ENCODE data around the gene KRT36.

DNA sequence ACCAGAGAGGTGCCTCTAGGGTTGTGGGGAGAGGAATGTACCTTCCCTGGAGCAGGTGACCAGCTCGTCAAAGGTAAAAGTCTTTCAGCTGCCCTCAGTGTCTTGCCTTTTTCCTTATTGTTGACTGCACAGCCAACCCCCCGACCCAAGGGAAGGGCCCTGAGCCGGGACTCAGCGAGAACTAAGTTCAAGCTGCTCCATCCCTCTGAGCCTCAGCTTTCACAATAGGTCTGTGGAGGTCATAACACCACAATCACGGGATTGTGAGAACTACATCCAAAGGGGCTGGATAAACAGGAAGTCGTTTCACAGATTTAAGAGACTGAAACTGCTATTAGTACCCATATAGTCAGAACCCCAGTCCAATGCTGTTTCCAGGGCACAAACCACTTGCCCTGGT lies 2.6 kb upstream of the KRT36 start:
- TF ChIP-seq POLR2AphosphoS5 (IDR thresholded peaks at IDR 0.05; ENCODE audit: low read depth, low read length) (no peak), POLR2A (IDR thresholded peaks at IDR 0.05; ENCODE audit: low read depth, low read length) (no peak), TAF1 (IDR thresholded peaks at IDR 0.05; ENCODE audit: low read depth, low read length) (no peak), POU2F2 (IDR thresholded peaks at IDR 0.05; ENCODE audit: low read depth, low read length) (no peak), SPI1 (IDR thresholded peaks at IDR 0.05; ENCODE audit: low read depth, low read length) (no peak), PAX5 (IDR thresholded peaks at IDR 0.05; ENCODE audit: insufficient read depth, low read length, severe bottlenecking) (no peak)

Data from GM12891 (cell line).